Astrocyte (in vitro differentiated cells and primary cell): ENCODE results near the gene TMA7B.
A peak's percentile ranks its signal among the peaks of the same experiment; 100 is the strongest.

Experiments
- EZH2 ChIP-seq: IDR thresholded peaks from 2 replicates; pipeline ENCODE4 v1.6.1; 2012; ENCODE audit warnings: mild to moderate bottlenecking, low read length, inconsistent platforms; ENCODE audit not compliant: insufficient read depth
- TF ChIP-seq, protein P1 (sequence below): IDR thresholded peaks from 2 replicates; pipeline ENCODE4 v1.5.1; 2011; ENCODE audit warnings: low read depth, mild to moderate bottlenecking, inconsistent platforms, low read length, moderate library complexity; ENCODE audit not compliant: insufficient read depth

GRCh38 chr22:39932918-39933649 is 27.1 kb upstream of the TMA7B start:
- TF ChIP-seq, protein P1, sequence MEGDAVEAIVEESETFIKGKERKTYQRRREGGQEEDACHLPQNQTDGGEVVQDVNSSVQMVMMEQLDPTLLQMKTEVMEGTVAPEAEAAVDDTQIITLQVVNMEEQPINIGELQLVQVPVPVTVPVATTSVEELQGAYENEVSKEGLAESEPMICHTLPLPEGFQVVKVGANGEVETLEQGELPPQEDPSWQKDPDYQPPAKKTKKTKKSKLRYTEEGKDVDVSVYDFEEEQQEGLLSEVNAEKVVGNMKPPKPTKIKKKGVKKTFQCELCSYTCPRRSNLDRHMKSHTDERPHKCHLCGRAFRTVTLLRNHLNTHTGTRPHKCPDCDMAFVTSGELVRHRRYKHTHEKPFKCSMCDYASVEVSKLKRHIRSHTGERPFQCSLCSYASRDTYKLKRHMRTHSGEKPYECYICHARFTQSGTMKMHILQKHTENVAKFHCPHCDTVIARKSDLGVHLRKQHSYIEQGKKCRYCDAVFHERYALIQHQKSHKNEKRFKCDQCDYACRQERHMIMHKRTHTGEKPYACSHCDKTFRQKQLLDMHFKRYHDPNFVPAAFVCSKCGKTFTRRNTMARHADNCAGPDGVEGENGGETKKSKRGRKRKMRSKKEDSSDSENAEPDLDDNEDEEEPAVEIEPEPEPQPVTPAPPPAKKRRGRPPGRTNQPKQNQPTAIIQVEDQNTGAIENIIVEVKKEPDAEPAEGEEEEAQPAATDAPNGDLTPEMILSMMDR, result peak; percentile 34
- no peak for TF ChIP-seq EZH2
